Epithelial cell of proximal tubule (primary cell): ENCODE data around the gene MOB3B. TPM values are rescaled to one million over a fixed set of nuclear protein-coding genes. Genes with fewer than 3 reads are reported as not detected.

Experiments
- DNase-seq: peaks from one replicate; pipeline ENCODE4 v3.0.0-alpha.2; 2011; ENCODE audit warnings: low read depth
- H3K4me3 ChIP-seq: 2 replicates; pipeline ENCODE4 v1.5.1; 2011; ENCODE audit warnings: low read depth, mild to moderate bottlenecking, low read length
- total RNA-seq: library from RNA; depleted of rRNA; stranded (reverse); fragments of >200 nt; gene quantifications from 2 replicates; pipeline ENCODE4 v1.2.3, GENCODE V29; 2015
- TF ChIP-seq, protein P1 (sequence below): conservative IDR thresholded peaks from 2 replicates; pipeline ENCODE4 v1.5.1; 2012; ENCODE audit warnings: low read depth, mild to moderate bottlenecking, low read length

MOB3B gene
- total RNA-seq, 1 donor from 2014 or later: 2.9 TPM

DNA sequence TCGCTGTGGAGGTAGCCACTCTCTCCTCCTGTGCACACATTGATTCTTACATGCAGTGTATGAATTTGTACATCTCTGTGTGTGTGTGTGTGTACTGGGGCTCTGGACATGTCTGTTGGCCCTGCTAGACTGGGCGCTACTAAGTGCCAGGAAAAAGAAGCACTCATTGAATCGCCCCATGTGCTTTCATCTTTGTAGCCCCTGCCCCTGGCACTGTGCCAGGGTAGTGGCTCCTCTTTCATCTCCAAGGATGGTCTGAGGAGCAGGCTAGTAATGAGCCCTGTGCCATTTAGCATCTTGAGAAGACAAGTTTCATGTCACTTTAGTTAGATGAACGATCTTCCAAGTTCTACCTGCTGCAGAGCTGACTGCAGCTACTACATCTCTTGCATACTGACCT is 198.2 kb downstream of the MOB3B start:
- H3K4me3 ChIP-seq: no peak overlapping the region
- no peak for DNase-seq
- TF ChIP-seq, protein P1, sequence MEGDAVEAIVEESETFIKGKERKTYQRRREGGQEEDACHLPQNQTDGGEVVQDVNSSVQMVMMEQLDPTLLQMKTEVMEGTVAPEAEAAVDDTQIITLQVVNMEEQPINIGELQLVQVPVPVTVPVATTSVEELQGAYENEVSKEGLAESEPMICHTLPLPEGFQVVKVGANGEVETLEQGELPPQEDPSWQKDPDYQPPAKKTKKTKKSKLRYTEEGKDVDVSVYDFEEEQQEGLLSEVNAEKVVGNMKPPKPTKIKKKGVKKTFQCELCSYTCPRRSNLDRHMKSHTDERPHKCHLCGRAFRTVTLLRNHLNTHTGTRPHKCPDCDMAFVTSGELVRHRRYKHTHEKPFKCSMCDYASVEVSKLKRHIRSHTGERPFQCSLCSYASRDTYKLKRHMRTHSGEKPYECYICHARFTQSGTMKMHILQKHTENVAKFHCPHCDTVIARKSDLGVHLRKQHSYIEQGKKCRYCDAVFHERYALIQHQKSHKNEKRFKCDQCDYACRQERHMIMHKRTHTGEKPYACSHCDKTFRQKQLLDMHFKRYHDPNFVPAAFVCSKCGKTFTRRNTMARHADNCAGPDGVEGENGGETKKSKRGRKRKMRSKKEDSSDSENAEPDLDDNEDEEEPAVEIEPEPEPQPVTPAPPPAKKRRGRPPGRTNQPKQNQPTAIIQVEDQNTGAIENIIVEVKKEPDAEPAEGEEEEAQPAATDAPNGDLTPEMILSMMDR: no peak

DNA sequence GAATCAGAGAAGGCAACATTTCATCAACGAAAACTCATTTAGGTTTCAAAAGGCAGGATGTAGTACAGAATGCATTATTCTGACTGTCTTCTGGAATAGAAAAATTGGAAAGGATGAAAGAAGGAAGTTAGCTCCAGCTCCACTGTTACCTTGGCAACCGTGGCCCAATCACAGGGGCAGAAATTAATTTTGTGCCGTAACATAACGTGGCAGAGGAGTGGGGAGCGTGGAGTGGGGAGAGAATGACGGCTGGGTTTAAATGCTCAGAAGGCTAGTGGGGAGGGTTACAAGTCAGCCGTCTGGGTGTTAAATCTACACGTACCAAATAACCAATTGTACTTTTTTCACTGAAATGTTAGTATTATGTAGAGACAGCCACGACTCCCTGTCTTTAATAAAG is 200.3 kb downstream of the MOB3B start:
- no peak overlapping the region for H3K4me3 ChIP-seq
- TF ChIP-seq, protein P1: no peak
- no peak for DNase-seq

DNA sequence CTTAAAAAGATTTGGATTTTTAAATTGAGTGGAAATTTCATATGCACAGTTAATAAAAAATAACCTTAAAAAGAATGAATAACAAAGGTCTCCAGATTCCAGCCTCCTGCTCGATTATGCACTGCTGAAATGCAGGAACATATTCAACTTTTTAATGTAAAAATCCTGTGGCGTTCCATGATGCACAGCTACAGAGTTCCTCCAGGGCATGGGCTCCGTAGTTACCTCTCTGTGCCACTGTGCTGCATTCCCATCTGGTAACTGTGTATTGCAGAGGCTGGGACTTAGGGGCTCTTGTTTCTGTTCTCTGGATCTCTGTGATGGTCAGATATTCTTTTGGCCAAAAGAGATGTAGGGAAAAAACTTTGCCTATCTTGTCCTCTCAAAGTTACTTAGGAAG is 201.1 kb downstream of the MOB3B start:
- TF ChIP-seq, protein P1: no peak
- no peak overlapping the region for H3K4me3 ChIP-seq
- no peak for DNase-seq

DNA sequence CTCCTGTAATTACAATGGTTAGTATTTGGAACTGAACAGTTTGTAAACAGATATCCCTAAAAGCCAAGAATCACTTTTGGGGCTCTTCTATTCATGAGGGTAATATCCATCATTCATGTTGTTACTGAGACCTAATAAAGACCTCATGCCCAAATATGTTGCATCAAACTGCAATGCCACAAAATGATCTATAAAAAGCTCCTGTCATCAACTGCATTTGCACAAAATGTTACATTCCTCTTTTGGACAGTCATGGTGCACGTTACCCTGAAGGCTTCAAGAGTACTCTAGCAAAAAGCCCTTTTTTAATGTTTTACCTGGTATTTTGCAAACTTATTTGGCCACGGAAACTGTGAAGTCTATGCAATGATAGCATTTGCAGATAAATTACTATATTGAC is 218.4 kb downstream of the MOB3B start:
- TF ChIP-seq, protein P1: no peak
- DNase-seq: no peak
- no peak overlapping the region for H3K4me3 ChIP-seq

DNA sequence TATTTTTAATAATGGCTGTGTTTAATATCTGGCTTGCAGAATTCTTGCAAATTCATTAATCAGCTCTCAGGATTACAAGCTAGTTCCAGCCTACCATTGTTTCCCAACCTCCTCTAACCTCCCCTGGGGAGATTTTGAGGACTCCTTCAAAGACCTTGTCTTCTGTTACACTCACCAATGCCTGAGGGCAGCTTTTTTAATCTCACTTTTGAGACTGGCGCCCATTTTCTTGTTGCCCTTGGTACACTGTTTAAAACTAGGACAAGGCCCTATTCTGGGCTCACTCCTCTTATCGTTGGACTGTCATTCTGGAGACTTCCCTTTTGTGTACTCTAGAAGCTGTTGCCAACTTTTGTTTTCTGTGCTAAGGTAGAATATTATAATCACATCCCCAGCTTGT is 219.0 kb downstream of the MOB3B start:
- TF ChIP-seq, protein P1: no peak
- no peak for DNase-seq
- no peak overlapping the region for H3K4me3 ChIP-seq

DNA sequence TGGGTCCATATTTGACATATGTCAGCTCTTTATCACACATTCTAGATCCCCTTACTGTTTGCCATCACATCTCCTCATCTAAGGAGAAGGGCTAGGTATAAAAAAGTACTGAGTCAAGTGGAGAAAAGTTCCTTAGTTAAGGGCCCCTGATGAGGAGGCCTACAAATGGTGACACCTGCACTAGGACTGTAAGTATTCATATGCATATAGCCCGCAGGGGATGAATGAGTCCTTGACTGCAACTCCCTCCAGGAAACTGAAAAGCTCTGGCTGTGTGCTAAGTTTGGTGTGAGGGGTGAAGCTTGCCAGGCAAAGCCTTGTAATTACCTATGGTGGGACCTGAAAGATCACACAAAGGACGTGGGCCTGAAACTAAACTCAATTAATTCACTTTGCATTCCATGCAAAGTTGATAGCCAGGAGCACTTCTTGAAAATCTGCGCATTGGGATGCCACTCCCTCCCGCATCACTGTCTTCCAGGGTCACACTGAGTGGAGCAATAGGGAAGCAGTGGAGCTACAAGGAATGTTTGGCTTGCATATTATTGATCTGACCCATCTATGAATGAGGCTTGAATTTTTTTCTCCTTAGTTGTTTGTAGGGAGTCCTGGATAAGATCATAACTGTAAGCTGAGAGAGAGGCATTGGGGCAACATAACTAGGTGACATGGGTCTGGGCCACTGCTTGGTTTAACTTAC is 220.8 kb downstream of the MOB3B start:
- TF ChIP-seq, protein P1: no peak
- no peak for DNase-seq
- no peak overlapping the region for H3K4me3 ChIP-seq

DNA sequence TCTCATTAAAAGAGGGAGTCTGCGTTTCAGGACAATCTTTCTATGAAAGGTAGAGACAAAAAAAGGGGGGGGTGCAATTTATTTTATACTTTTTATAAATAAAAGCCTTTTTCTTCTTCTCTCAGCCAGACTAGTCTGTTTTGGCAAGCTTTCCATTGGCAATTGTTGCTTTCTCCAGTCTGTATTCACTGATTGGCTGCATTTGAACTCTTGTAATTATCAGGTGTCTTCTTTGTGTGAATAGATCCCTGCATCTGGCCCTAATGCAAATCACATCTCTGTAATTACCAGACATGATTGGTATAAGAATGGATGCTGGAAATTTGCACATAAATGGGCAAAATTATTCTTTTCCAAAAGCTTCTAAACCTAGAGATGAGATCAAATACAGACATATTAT is 225.1 kb downstream of the MOB3B start:
- no peak for DNase-seq
- no peak overlapping the region for H3K4me3 ChIP-seq
- TF ChIP-seq, protein P1: no peak
